GM23338 (cell line): ENCODE data around the gene CYB5R3. TPM values are rescaled to one million over a fixed set of nuclear protein-coding genes. Genes with fewer than 3 reads are reported as not detected.

ENCODE experiments used
- ATAC-seq: fragments of 200-7000 bp; cut with Tn5 transposase; 3 replicates; pipeline ENCODE4 v1.9.1; 2020
- DNase-seq: peaks from one replicate; pipeline ENCODE4 v3.0.0-alpha.2; 2015; ENCODE audit warnings: low spot score
- H2AFZ ChIP-seq: fragments of 200-600 bp; sonication (generic); 2 replicates; pipeline ENCODE4 v1.8.0; 2016; ENCODE audit warnings: antibody characterized with exemption, mild to moderate bottlenecking, moderate library complexity
- H3F3A ChIP-seq: fragments of 200-600 bp; sonication (generic); replicated peaks from 2 replicates; pipeline ENCODE4 v1.8.0; 2017; ENCODE audit warnings: antibody characterized with exemption, mixed run types, low read depth
- H3K27ac ChIP-seq: fragments of 200-600 bp; sonication (generic); 2 replicates; pipeline ENCODE4 v1.6.1; 2016; ENCODE audit warnings: low read depth
- H3K27me3 ChIP-seq: fragments of 200-600 bp; sonication (generic); 2 replicates; pipeline ENCODE4 v1.8.0; 2016; ENCODE audit warnings: mild to moderate bottlenecking, mixed run types, moderate library complexity; ENCODE audit not compliant: insufficient read depth
- H3K36me3 ChIP-seq: fragments of 200-600 bp; sonication (generic); 2 replicates; pipeline ENCODE4 v1.8.0; 2016; ENCODE audit warnings: mild to moderate bottlenecking; ENCODE audit not compliant: insufficient read depth
- H3K4me1 ChIP-seq: fragments of 200-600 bp; sonication (generic); 2 replicates; pipeline ENCODE4 v1.8.0; 2016; ENCODE audit warnings: mild to moderate bottlenecking, moderate library complexity; ENCODE audit not compliant: insufficient read depth
- H3K4me2 ChIP-seq: fragments of 200-600 bp; sonication (generic); 2 replicates; pipeline ENCODE4 v1.7.1; 2017; ENCODE audit warnings: mixed run types
- H3K4me3 ChIP-seq: fragments of 200-600 bp; sonication (generic); 2 replicates; pipeline ENCODE4 v1.6.1; 2016; ENCODE audit warnings: mixed run types
- H3K79me2 ChIP-seq: fragments of 200-600 bp; sonication (generic); replicated peaks from 2 replicates; pipeline ENCODE4 v1.8.0; 2017; ENCODE audit warnings: mild to moderate bottlenecking; ENCODE audit not compliant: insufficient read depth
- H3K9me2 ChIP-seq: fragments of 200-600 bp; sonication (generic); 2 replicates; pipeline ENCODE4 v1.8.0; 2017; ENCODE audit not compliant: insufficient read depth
- H4K20me1 ChIP-seq: fragments of 200-600 bp; sonication (generic); replicated peaks from 2 replicates; pipeline ENCODE4 v1.8.0; 2017; ENCODE audit warnings: mild to moderate bottlenecking; ENCODE audit not compliant: insufficient read depth
- H3K27ac Mint-ChIP-seq: 2 replicates; pipeline ENCODE4 v1.8.0; 2020; ENCODE audit warnings: inconsistent platforms, mild to moderate bottlenecking, moderate library complexity, mixed read lengths
- H3K27me3 Mint-ChIP-seq: 3 replicates; pipeline ENCODE4 v1.8.0; 2022; ENCODE audit warnings: low read depth, mild to moderate bottlenecking, moderate library complexity, mixed read lengths, inconsistent platforms; ENCODE audit not compliant: insufficient read depth, poor library complexity
- H3K36me3 Mint-ChIP-seq: 3 replicates; pipeline ENCODE4 v1.8.0; 2021; ENCODE audit warnings: low read depth, mild to moderate bottlenecking, inconsistent platforms, moderate library complexity, mixed read lengths
- H3K4me1 Mint-ChIP-seq: 3 replicates; pipeline ENCODE4 v1.8.0; 2020; ENCODE audit warnings: mild to moderate bottlenecking, inconsistent platforms, mixed read lengths
- H3K4me3 Mint-ChIP-seq: 3 replicates; pipeline ENCODE4 v1.8.0; 2021; ENCODE audit warnings: moderate library complexity, mild to moderate bottlenecking, inconsistent platforms, mixed read lengths
- H3K9me3 Mint-ChIP-seq: 3 replicates; pipeline ENCODE4 v1.8.0; 2020; ENCODE audit warnings: moderate library complexity, mild to moderate bottlenecking, inconsistent platforms, mixed read lengths
- CREB1 ChIP-seq: fragments of 250-450 bp; sonication (Bioruptor Pico); IDR thresholded peaks from 2 replicates; pipeline ENCODE4 v1.5.0; 2020; ENCODE audit warnings: low read depth, mild to moderate bottlenecking, moderate library complexity
- EZH2 ChIP-seq: fragments of 200-600 bp; sonication (generic); IDR thresholded peaks from one replicate; pipeline ENCODE4 v1.8.0; 2017; ENCODE audit warnings: antibody characterized with exemption, mild to moderate bottlenecking, low read depth; ENCODE audit not compliant: unreplicated experiment
- EZH2phosphoT487 ChIP-seq: fragments of 200-600 bp; sonication (generic); IDR thresholded peaks from one replicate; pipeline ENCODE4 v1.8.1; 2018; ENCODE audit warnings: antibody characterized with exemption; ENCODE audit not compliant: unreplicated experiment
- JUNB ChIP-seq: IDR thresholded peaks from one replicate; pipeline ENCODE4 v1.6.1; 2016; ENCODE audit warnings: antibody characterized with exemption; ENCODE audit not compliant: unreplicated experiment
- NANOG ChIP-seq: IDR thresholded peaks from 2 replicates; pipeline ENCODE4 v1.6.1; 2016; ENCODE audit warnings: antibody characterized with exemption, borderline replicate concordance
- POLR2AphosphoS5 ChIP-seq: IDR thresholded peaks from 2 replicates; pipeline ENCODE4 v1.6.1; 2016; ENCODE audit warnings: antibody characterized with exemption, low read depth
- STAT1 ChIP-seq: IDR thresholded peaks from one replicate; pipeline ENCODE4 v1.6.1; 2016; ENCODE audit warnings: antibody characterized with exemption; ENCODE audit not compliant: unreplicated experiment
- ZNF114 ChIP-seq: fragments of 250-450 bp; sonication (Bioruptor Pico); IDR thresholded peaks from 2 replicates; pipeline ENCODE4 v1.5.0; 2020; ENCODE audit warnings: mild to moderate bottlenecking, moderate library complexity
- ZNF331 ChIP-seq: fragments of 250-450 bp; sonication (Bioruptor Pico); IDR thresholded peaks from 2 replicates; pipeline ENCODE4 v1.5.0; 2020; ENCODE audit warnings: low read depth, mild to moderate bottlenecking, moderate library complexity
- polyA plus RNA-seq: library from polyadenylated mRNA; unstranded; fragments of >200 nt; fragmentation: Nextera tagmentation; extraction: Ambion mirVana; gene quantifications from 2 replicates; pipeline ENCODE4 v1.2.1, GENCODE V29; 2016
- total RNA-seq: library from RNA; depleted of rRNA; stranded (reverse); fragments of >200 nt; shearing (Covaris generic); gene quantifications from 2 replicates; pipeline ENCODE4 v1.2.3, GENCODE V29; 2014
- TF ChIP-seq, protein P1 (sequence below): IDR thresholded peaks from 2 replicates; pipeline ENCODE4 v1.6.1; 2016; ENCODE audit warnings: antibody characterized with exemption
- TF ChIP-seq, protein P2 (sequence below): IDR thresholded peaks from one replicate; pipeline ENCODE4 v1.6.1; 2018; ENCODE audit warnings: antibody characterized with exemption; ENCODE audit not compliant: unreplicated experiment
- TF ChIP-seq, protein P3 (sequence below), 2 experiments: fragments of 200-600 bp in 1 of 2; sonication (generic) in 1 of 2; conservative IDR thresholded peaks; 2 replicates each; pipeline versions ENCODE4 v1.5.1 to v1.6.1; 2016 to 2017; ENCODE audit warnings: antibody characterized with exemption in 2 of 2, low read depth in 2 of 2, mild to moderate bottlenecking in 2 of 2, moderate library complexity in 1 of 2
- TF ChIP-seq, protein P4 (sequence below): fragments of 250-450 bp; sonication (Bioruptor Pico); IDR thresholded peaks from 2 replicates; pipeline ENCODE4 v1.5.0; 2020; ENCODE audit warnings: mild to moderate bottlenecking, moderate library complexity

The CYB5R3 gene
- total and polyA plus RNA-seq, 2 experiments from 2014 or later = 76.2 to 76.9 TPM

DNA sequence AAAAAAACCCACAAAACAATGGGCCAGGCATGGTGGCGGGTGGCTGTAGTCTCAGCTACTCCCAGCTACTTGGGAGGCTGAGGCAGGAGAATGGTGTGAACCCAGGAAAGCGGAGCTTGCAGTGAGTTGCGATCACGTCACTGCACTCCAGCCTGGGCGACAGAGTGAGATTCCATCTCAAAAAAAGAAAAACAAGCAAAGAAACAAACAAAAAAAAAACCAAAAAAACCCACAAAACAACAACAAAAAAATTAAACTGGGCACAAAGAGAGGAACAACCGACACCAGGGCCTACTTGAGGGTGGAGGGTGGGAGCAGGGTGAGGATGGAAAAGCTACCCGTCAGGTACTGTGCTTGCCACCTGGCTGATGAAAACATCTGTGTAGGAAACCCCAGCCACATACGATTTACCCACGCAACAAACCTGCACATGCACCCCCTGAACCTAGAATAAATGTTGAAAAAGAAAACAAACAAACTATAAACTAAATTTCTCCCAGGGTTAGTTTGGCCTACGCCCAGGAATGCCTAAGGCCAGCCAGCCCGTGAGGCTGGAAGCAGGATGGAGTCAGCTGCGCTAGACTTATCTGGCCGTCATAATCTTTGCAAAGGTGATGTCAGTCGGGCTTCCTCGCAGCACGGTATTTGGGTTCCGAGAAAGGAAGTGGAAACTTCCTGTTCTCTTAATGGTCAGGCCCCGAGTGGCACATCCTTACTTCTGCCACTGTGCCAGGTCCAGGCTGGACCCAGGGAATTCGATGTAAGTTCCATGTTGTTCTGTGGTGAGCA, 21.9 kb upstream of the CYB5R3 start:
- Histone ChIP-seq H3K36me3 (no peaks in the 10 kb centered on the region), H3K4me2 (no peak overlapping the region), H3K4me3 (no peak overlapping the region), H4K20me1 (no peaks in the 10 kb centered on the region; the same call in 1 of the 2 replicates), H3K27ac (no peak overlapping the region), H3K4me1 (no peaks in the 10 kb centered on the region), H3F3A (no peaks in the 10 kb centered on the region), H2AFZ (no peak overlapping the region), H3K79me2 (no peaks in the 10 kb centered on the region), H3K27me3 (no peaks in the 10 kb centered on the region), H3K9me2 (no peaks in the 10 kb centered on the region)
- DNase-seq (no peak), ATAC-seq (no peak)
- H3K4me3 Mint-ChIP-seq = no peak overlapping the region
- H3K9me3 Mint-ChIP-seq = no peaks in the 10 kb centered on the region; the same call in 2 of the 3 replicates
- peaks cover 3% of the 10 kb centered on the region for H3K27me3 Mint-ChIP-seq
- H3K36me3 Mint-ChIP-seq = no peaks in the 10 kb centered on the region
- H3K27ac Mint-ChIP-seq = no peak overlapping the region
- H3K4me1 Mint-ChIP-seq = no peaks in the 10 kb centered on the region
- TF ChIP-seq EZH2 (no peak), NANOG (no peak), ZNF114 (no peak), CREB1 (CRISPR knock-in tag) (no peak), POLR2AphosphoS5 (no peak), ZNF331 (CRISPR knock-in tag) (no peak), STAT1 (no peak), EZH2phosphoT487 (no peak), JUNB (no peak)
- TF ChIP-seq, protein P1, sequence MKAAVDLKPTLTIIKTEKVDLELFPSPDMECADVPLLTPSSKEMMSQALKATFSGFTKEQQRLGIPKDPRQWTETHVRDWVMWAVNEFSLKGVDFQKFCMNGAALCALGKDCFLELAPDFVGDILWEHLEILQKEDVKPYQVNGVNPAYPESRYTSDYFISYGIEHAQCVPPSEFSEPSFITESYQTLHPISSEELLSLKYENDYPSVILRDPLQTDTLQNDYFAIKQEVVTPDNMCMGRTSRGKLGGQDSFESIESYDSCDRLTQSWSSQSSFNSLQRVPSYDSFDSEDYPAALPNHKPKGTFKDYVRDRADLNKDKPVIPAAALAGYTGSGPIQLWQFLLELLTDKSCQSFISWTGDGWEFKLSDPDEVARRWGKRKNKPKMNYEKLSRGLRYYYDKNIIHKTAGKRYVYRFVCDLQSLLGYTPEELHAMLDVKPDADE = no peak
- TF ChIP-seq, protein P2, sequence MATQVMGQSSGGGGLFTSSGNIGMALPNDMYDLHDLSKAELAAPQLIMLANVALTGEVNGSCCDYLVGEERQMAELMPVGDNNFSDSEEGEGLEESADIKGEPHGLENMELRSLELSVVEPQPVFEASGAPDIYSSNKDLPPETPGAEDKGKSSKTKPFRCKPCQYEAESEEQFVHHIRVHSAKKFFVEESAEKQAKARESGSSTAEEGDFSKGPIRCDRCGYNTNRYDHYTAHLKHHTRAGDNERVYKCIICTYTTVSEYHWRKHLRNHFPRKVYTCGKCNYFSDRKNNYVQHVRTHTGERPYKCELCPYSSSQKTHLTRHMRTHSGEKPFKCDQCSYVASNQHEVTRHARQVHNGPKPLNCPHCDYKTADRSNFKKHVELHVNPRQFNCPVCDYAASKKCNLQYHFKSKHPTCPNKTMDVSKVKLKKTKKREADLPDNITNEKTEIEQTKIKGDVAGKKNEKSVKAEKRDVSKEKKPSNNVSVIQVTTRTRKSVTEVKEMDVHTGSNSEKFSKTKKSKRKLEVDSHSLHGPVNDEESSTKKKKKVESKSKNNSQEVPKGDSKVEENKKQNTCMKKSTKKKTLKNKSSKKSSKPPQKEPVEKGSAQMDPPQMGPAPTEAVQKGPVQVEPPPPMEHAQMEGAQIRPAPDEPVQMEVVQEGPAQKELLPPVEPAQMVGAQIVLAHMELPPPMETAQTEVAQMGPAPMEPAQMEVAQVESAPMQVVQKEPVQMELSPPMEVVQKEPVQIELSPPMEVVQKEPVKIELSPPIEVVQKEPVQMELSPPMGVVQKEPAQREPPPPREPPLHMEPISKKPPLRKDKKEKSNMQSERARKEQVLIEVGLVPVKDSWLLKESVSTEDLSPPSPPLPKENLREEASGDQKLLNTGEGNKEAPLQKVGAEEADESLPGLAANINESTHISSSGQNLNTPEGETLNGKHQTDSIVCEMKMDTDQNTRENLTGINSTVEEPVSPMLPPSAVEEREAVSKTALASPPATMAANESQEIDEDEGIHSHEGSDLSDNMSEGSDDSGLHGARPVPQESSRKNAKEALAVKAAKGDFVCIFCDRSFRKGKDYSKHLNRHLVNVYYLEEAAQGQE = no peak
- TF ChIP-seq, protein P3, sequence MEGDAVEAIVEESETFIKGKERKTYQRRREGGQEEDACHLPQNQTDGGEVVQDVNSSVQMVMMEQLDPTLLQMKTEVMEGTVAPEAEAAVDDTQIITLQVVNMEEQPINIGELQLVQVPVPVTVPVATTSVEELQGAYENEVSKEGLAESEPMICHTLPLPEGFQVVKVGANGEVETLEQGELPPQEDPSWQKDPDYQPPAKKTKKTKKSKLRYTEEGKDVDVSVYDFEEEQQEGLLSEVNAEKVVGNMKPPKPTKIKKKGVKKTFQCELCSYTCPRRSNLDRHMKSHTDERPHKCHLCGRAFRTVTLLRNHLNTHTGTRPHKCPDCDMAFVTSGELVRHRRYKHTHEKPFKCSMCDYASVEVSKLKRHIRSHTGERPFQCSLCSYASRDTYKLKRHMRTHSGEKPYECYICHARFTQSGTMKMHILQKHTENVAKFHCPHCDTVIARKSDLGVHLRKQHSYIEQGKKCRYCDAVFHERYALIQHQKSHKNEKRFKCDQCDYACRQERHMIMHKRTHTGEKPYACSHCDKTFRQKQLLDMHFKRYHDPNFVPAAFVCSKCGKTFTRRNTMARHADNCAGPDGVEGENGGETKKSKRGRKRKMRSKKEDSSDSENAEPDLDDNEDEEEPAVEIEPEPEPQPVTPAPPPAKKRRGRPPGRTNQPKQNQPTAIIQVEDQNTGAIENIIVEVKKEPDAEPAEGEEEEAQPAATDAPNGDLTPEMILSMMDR (conservative IDR thresholded peaks at IDR 0.05; ENCODE audit: low read depth in 2 of 2) = no peak
- TF ChIP-seq, protein P4, sequence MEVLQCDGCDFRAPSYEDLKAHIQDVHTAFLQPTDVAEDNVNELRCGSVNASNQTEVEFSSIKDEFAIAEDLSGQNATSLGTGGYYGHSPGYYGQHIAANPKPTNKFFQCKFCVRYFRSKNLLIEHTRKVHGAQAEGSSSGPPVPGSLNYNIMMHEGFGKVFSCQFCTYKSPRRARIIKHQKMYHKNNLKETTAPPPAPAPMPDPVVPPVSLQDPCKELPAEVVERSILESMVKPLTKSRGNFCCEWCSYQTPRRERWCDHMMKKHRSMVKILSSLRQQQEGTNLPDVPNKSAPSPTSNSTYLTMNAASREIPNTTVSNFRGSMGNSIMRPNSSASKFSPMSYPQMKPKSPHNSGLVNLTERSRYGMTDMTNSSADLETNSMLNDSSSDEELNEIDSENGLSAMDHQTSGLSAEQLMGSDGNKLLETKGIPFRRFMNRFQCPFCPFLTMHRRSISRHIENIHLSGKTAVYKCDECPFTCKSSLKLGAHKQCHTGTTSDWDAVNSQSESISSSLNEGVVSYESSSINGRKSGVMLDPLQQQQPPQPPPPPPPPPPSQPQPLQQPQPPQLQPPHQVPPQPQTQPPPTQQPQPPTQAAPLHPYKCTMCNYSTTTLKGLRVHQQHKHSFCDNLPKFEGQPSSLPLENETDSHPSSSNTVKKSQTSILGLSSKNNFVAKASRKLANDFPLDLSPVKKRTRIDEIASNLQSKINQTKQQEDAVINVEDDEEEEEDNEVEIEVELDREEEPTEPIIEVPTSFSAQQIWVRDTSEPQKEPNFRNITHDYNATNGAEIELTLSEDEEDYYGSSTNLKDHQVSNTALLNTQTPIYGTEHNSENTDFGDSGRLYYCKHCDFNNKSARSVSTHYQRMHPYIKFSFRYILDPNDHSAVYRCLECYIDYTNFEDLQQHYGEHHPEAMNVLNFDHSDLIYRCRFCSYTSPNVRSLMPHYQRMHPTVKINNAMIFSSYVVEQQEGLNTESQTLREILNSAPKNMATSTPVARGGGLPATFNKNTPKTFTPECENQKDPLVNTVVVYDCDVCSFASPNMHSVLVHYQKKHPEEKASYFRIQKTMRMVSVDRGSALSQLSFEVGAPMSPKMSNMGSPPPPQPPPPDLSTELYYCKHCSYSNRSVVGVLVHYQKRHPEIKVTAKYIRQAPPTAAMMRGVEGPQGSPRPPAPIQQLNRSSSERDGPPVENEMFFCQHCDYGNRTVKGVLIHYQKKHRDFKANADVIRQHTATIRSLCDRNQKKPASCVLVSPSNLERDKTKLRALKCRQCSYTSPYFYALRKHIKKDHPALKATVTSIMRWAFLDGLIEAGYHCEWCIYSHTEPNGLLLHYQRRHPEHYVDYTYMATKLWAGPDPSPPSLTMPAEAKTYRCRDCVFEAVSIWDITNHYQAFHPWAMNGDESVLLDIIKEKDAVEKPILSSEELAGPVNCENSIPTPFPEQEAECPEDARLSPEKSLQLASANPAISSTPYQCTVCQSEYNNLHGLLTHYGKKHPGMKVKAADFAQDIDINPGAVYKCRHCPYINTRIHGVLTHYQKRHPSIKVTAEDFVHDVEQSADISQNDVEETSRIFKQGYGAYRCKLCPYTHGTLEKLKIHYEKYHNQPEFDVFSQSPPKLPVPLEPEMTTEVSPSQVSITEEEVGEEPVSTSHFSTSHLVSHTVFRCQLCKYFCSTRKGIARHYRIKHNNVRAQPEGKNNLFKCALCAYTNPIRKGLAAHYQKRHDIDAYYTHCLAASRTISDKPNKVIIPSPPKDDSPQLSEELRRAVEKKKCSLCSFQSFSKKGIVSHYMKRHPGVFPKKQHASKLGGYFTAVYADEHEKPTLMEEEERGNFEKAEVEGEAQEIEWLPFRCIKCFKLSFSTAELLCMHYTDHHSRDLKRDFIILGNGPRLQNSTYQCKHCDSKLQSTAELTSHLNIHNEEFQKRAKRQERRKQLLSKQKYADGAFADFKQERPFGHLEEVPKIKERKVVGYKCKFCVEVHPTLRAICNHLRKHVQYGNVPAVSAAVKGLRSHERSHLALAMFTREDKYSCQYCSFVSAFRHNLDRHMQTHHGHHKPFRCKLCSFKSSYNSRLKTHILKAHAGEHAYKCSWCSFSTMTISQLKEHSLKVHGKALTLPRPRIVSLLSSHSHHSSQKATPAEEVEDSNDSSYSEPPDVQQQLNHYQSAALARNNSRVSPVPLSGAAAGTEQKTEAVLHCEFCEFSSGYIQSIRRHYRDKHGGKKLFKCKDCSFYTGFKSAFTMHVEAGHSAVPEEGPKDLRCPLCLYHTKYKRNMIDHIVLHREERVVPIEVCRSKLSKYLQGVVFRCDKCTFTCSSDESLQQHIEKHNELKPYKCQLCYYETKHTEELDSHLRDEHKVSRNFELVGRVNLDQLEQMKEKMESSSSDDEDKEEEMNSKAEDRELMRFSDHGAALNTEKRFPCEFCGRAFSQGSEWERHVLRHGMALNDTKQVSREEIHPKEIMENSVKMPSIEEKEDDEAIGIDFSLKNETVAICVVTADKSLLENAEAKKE = no peak
